Measurements from ENCODE around the gene ARGFX. TPM values are rescaled to one million over a fixed set of nuclear protein-coding genes. Genes with fewer than 3 reads are reported as not detected.
"Not testable (repeated sequence)": the region's sequence is repeated elsewhere in the genome, so short reads cannot be mapped to it uniquely, and the experiment has no call there.

Gene ARGFX
- total RNA-seq, 1 donor from 2014 or later = not detected

GRCh38 chr3:121592856-121593702, 25.3 kb downstream of the ARGFX start, which contains the start of gene FBXO40:
Gene FBXO40 (plus strand): TSS chr3:121593379. CDS start chr3:121620576, 27,197 bp downstream.
- TF ChIP-seq CTCF (conservative IDR thresholded peaks at IDR 0.05) = no peak
- no peak within 1 kb of the TSS for H3K27ac Mint-ChIP-seq (ENCODE audit: unreplicated experiment)
- no peak within 1 kb of the TSS for H3K4me3 Mint-ChIP-seq
- no peak for DNase-seq (ENCODE audit: low read depth, low spot score)
- H3K36me3 Mint-ChIP-seq (ENCODE audit: low read depth) = no peaks in the 10 kb centered on the region
- no peaks in the 10 kb centered on the region for H3K4me1 Mint-ChIP-seq
- peaks cover 23% of the 10 kb centered on the region for H3K27me3 Mint-ChIP-seq (ENCODE audit: low read depth)
- H3K9me3 Mint-ChIP-seq = no peaks in the 10 kb centered on the region

- not testable (repeated sequence) for H3K27ac Mint-ChIP-seq (ENCODE audit: unreplicated experiment)
Observed at GRCh38 chr3:121593806-121594205, 26.1 kb downstream of the ARGFX start.

GRCh38 chr3:121594850-121595249, 27.1 kb downstream of the ARGFX start:
- no peak for DNase-seq (ENCODE audit: low read depth, low spot score)
- H3K27me3 Mint-ChIP-seq (ENCODE audit: low read depth) = peaks cover 23% of the 10 kb centered on the region
- no peak overlapping the region for H3K27ac Mint-ChIP-seq (ENCODE audit: unreplicated experiment)
- H3K4me3 Mint-ChIP-seq = no peak overlapping the region
- H3K36me3 Mint-ChIP-seq (ENCODE audit: low read depth) = no peaks in the 10 kb centered on the region
- H3K9me3 Mint-ChIP-seq = no peaks in the 10 kb centered on the region
- no peaks in the 10 kb centered on the region for H3K4me1 Mint-ChIP-seq
- no peak for TF ChIP-seq CTCF (conservative IDR thresholded peaks at IDR 0.05)

More at GRCh38 chr3:121593806-121594205, 26.1 kb downstream of the ARGFX start:
- peaks cover 23% of the 10 kb centered on the region for H3K27me3 Mint-ChIP-seq (ENCODE audit: low read depth)
- H3K4me3 Mint-ChIP-seq; H3K36me3 Mint-ChIP-seq (ENCODE audit: low read depth); H3K9me3 Mint-ChIP-seq; DNase-seq (ENCODE audit: low read depth, low spot score); H3K4me1 Mint-ChIP-seq: not testable (repeated sequence)

GRCh38 chr3:121595765-121596406, 28.1 kb downstream of the ARGFX start:
- Mint-ChIP-seq H3K9me3 (no peaks in the 10 kb centered on the region), H3K36me3 (ENCODE audit: low read depth) (no peaks in the 10 kb centered on the region)

GRCh38 chr3:121598564-121598963, 30.8 kb downstream of the ARGFX start:
- no peak overlapping the region for H3K27ac Mint-ChIP-seq (ENCODE audit: unreplicated experiment)
- DNase-seq (ENCODE audit: low read depth, low spot score) = no peak
- no peak overlapping the region for H3K4me3 Mint-ChIP-seq
- no peaks in the 10 kb centered on the region for H3K36me3 Mint-ChIP-seq (ENCODE audit: low read depth)
- no peaks in the 10 kb centered on the region for H3K9me3 Mint-ChIP-seq
- H3K4me1 Mint-ChIP-seq = peaks cover 5% of the 10 kb centered on the region
- H3K27me3 Mint-ChIP-seq (ENCODE audit: low read depth) = peaks cover 1% of the 10 kb centered on the region
- TF ChIP-seq CTCF (conservative IDR thresholded peaks at IDR 0.05) = no peak

More at GRCh38 chr3:121595765-121596406, 28.1 kb downstream of the ARGFX start:
- no peak overlapping the region for H3K27ac Mint-ChIP-seq (ENCODE audit: unreplicated experiment)
- no peak for DNase-seq (ENCODE audit: low read depth, low spot score)
- H3K4me3 Mint-ChIP-seq = no peak overlapping the region
- TF ChIP-seq CTCF (conservative IDR thresholded peaks at IDR 0.05) = no peak
- H3K27me3 Mint-ChIP-seq (ENCODE audit: low read depth) = peaks cover 23% of the 10 kb centered on the region
- no peaks in the 10 kb centered on the region for H3K4me1 Mint-ChIP-seq

GRCh38 chr3:121599900-121600299, 32.2 kb downstream of the ARGFX start:
- not testable (repeated sequence) for H3K27me3 Mint-ChIP-seq (ENCODE audit: low read depth)

More at GRCh38 chr3:121599900-121600299, 32.2 kb downstream of the ARGFX start:
- not testable (repeated sequence) for H3K9me3 Mint-ChIP-seq; H3K27ac Mint-ChIP-seq (ENCODE audit: unreplicated experiment); DNase-seq (ENCODE audit: low read depth, low spot score); H3K36me3 Mint-ChIP-seq (ENCODE audit: low read depth); H3K4me3 Mint-ChIP-seq; H3K4me1 Mint-ChIP-seq

Measured in neural crest cell (in vitro differentiated cells).